ENCODE measurements around the gene CRLF1.

CRLF1 gene

GRCh38 chr19:18604820-18605159 lies 1.8 kb downstream of the CRLF1 start:
- no peak overlapping the region for H3K4me2 ChIP-seq (ENCODE audit: insufficient read depth, low read length)
- H3K9ac ChIP-seq (ENCODE audit: low read depth, low read length): no peak overlapping the region
- H3K27ac ChIP-seq (ENCODE audit: low read length): no peak overlapping the region
- ATAC-seq (ENCODE audit: insufficient read depth, low read depth): no peak
- H3K79me2 ChIP-seq (ENCODE audit: insufficient read depth, low read length): no peaks in the 10 kb centered on the region
- H3K27me3 ChIP-seq (ENCODE audit: insufficient read depth, low read length, poor library complexity): peaks cover 15% of the 10 kb centered on the region
- no peaks in the 10 kb centered on the region for H3K4me1 ChIP-seq (ENCODE audit: insufficient read depth, low read length)
- H3K9me3 ChIP-seq (ENCODE audit: insufficient read depth, low read length, severe bottlenecking): no peaks in the 10 kb centered on the region
- no peak for DNase-seq
- no peaks in the 10 kb centered on the region for H3K36me3 ChIP-seq (ENCODE audit: insufficient read depth, low read length)
- no peak overlapping the region for H2AFZ ChIP-seq (ENCODE audit: low read depth, low read length)
- H4K20me1 ChIP-seq (ENCODE audit: insufficient read depth, low read length): no peaks in the 10 kb centered on the region; the same call in 1 of the 2 replicates
- no peak overlapping the region for H3K4me3 ChIP-seq (ENCODE audit: low read depth in 1 of 2, low read length in 2 of 2)
- no peak for TF ChIP-seq EZH2 (IDR thresholded peaks at IDR 0.05; ENCODE audit: borderline replicate concordance, low read depth, low read length, severe bottlenecking)
- TF ChIP-seq, protein P1, sequence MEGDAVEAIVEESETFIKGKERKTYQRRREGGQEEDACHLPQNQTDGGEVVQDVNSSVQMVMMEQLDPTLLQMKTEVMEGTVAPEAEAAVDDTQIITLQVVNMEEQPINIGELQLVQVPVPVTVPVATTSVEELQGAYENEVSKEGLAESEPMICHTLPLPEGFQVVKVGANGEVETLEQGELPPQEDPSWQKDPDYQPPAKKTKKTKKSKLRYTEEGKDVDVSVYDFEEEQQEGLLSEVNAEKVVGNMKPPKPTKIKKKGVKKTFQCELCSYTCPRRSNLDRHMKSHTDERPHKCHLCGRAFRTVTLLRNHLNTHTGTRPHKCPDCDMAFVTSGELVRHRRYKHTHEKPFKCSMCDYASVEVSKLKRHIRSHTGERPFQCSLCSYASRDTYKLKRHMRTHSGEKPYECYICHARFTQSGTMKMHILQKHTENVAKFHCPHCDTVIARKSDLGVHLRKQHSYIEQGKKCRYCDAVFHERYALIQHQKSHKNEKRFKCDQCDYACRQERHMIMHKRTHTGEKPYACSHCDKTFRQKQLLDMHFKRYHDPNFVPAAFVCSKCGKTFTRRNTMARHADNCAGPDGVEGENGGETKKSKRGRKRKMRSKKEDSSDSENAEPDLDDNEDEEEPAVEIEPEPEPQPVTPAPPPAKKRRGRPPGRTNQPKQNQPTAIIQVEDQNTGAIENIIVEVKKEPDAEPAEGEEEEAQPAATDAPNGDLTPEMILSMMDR (IDR thresholded peaks at IDR 0.05; ENCODE audit: borderline replicate concordance, extremely low read depth, low read length, poor library complexity, severe bottlenecking): no peak

GRCh38 chr19:18603958-18604819 lies 2.4 kb downstream of the CRLF1 start:
- no peak overlapping the region for H3K27ac ChIP-seq (ENCODE audit: low read length)
- H3K4me3 ChIP-seq (ENCODE audit: low read depth in 1 of 2, low read length in 2 of 2): no peak overlapping the region
- H3K27me3 ChIP-seq (ENCODE audit: insufficient read depth, low read length, poor library complexity): peaks cover 11% of the 10 kb centered on the region
- H3K9me3 ChIP-seq (ENCODE audit: insufficient read depth, low read length, severe bottlenecking): no peaks in the 10 kb centered on the region
- no peaks in the 10 kb centered on the region for H3K79me2 ChIP-seq (ENCODE audit: insufficient read depth, low read length)
- no peak overlapping the region for H2AFZ ChIP-seq (ENCODE audit: low read depth, low read length)
- DNase-seq: no peak
- H3K4me1 ChIP-seq (ENCODE audit: insufficient read depth, low read length): no peaks in the 10 kb centered on the region
- no peak overlapping the region for H3K4me2 ChIP-seq (ENCODE audit: insufficient read depth, low read length)
- no peak for ATAC-seq (ENCODE audit: insufficient read depth, low read depth)
- H3K36me3 ChIP-seq (ENCODE audit: insufficient read depth, low read length): no peaks in the 10 kb centered on the region
- no peaks in the 10 kb centered on the region; the same call in 1 of the 2 replicates for H4K20me1 ChIP-seq (ENCODE audit: insufficient read depth, low read length)
- H3K9ac ChIP-seq (ENCODE audit: low read depth, low read length): no peak overlapping the region
- no peak for TF ChIP-seq EZH2 (IDR thresholded peaks at IDR 0.05; ENCODE audit: borderline replicate concordance, low read depth, low read length, severe bottlenecking)
- TF ChIP-seq, protein P1 (IDR thresholded peaks at IDR 0.05; ENCODE audit: borderline replicate concordance, extremely low read depth, low read length, poor library complexity, severe bottlenecking): no peak

DNA sequence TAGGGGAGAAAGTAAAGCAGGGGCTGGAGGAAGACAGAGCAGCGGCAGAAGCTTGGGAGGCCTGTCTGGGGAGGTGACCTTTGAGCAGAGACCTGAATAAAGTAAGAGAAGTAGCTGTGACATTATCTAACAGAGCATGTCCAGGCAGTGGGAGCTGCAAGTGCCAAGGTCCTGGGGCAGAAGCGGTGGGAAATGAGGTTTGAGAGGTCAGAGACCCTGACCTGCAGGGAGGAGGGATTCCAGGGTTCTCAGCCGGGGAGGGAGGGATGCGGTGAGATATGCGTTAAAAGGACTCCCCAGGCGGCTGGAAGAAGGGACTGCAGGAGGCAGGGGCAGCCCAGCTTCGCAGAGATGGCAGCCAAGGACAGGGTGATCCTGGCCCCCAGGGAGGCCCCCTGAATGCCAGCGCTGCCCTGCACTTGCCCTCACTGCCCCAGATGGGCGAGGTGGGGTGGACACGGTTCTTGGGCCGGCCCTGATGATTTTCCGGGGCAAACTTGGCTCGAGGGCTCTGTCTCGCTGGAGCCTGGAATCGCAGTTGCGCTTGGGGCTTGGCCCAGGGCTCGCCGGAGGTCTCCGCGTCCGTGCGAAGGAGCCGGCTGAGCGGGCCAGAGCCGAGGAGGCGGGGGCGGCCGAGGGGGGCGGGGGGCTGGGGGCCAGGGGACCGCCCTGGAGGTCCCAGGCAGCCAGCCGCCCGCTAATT lies 3.2 kb downstream of the CRLF1 start:
- Histone ChIP-seq H3K4me2 (ENCODE audit: insufficient read depth, low read length) (no peak overlapping the region), H2AFZ (ENCODE audit: low read depth, low read length) (no peak overlapping the region), H3K27me3 (ENCODE audit: insufficient read depth, low read length, poor library complexity) (peaks cover 6% of the 10 kb centered on the region), H3K4me3 (ENCODE audit: low read depth in 1 of 2, low read length in 2 of 2) (no peak overlapping the region), H3K9ac (ENCODE audit: low read depth, low read length) (no peak overlapping the region), H3K9me3 (ENCODE audit: insufficient read depth, low read length, severe bottlenecking) (no peaks in the 10 kb centered on the region), H3K79me2 (ENCODE audit: insufficient read depth, low read length) (no peaks in the 10 kb centered on the region), H3K4me1 (ENCODE audit: insufficient read depth, low read length) (no peaks in the 10 kb centered on the region), H4K20me1 (ENCODE audit: insufficient read depth, low read length) (no peaks in the 10 kb centered on the region), H3K36me3 (ENCODE audit: insufficient read depth, low read length) (no peaks in the 10 kb centered on the region), H3K27ac (ENCODE audit: low read length) (no peak overlapping the region)
- no peak for TF ChIP-seq EZH2 (IDR thresholded peaks at IDR 0.05; ENCODE audit: borderline replicate concordance, low read depth, low read length, severe bottlenecking)
- TF ChIP-seq, protein P1 (IDR thresholded peaks at IDR 0.05; ENCODE audit: borderline replicate concordance, extremely low read depth, low read length, poor library complexity, severe bottlenecking): peak; percentile 10
- ATAC-seq (ENCODE audit: insufficient read depth, low read depth) (peak; percentile 55; the same call in 2 of the 3 replicates), DNase-seq (no peak)
